Measurements from ENCODE around the gene ST7. TPM values are rescaled to one million over a fixed set of nuclear protein-coding genes. Genes with fewer than 3 reads are reported as not detected.
"Not testable (repeated sequence)": the region's sequence is repeated elsewhere in the genome, so short reads cannot be mapped to it uniquely, and the experiment has no call there.

ST7 gene
- total RNA-seq, 1 experiment from 2014 or later: 22.6 TPM

DNA sequence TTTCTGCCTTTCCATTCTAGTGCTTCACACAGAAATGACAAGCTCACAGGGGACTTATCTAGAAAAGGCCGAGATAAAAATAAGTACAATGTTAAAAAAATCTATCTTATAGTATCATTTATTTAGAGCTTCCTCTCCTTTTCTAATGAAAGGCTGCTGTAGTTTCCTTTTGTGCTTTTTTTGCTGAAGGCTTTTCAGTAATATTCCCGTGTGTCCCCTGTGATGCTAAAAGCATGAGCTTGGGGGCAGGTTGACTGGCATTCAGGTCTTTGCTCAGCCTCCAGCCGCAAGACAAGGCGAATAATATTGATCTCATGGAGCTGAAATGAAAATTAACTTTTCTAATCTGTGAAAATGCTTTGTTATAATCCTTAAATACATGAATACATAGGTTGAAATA is 143.0 kb downstream of the ST7 start:
- DNase-seq (ENCODE audit: low read depth): no peak
- in situ Hi-C loops (cut with HindIII; ENCODE audit: low pct_unique_long_range_greater_than_20kb, low sequenced_read_pairs): no loop called here

DNA sequence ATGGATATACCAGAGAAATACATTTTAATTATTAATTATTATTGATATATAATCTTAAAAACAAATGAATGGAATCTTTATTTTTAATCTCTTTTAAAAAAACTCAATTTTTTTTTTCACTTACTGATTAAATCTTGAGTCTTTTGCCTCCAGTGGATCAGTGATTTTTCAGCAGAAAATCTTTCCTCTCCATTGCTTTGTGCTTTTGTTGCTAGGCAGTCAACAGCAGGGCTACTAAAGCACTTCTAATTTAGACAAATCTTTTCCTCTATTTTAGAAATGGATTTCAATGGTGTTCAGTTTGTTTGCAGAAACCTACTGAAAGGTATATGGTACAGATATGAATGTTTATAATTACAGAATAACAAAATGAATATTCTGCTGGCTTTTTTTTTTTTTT is 143.6 kb downstream of the ST7 start:
- DNase-seq (ENCODE audit: low read depth): no peak
- in situ Hi-C loops (cut with HindIII; ENCODE audit: low pct_unique_long_range_greater_than_20kb, low sequenced_read_pairs): no loop called here

DNA sequence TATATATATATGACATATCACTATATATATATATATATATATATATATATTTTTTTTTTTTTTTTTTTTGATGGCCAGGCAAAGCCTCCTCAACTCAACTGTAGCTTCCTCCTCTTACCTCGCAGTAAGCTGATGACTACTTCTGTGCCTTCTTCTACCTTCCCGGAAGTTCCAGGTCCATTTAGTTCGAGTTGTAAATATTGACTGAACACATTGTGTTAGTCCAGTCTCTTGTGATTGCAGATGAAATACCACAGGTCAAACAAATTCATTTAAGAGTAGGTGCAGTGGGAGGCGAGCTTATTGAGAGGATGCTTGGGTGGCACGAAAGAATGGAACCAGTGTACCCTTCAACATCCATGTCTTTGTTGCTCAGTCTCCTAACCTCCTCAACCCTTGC is 144.6 kb downstream of the ST7 start:
- in situ Hi-C loops (cut with HindIII; ENCODE audit: low pct_unique_long_range_greater_than_20kb, low sequenced_read_pairs): no loop called here
- no peak for DNase-seq (ENCODE audit: low read depth)

DNA sequence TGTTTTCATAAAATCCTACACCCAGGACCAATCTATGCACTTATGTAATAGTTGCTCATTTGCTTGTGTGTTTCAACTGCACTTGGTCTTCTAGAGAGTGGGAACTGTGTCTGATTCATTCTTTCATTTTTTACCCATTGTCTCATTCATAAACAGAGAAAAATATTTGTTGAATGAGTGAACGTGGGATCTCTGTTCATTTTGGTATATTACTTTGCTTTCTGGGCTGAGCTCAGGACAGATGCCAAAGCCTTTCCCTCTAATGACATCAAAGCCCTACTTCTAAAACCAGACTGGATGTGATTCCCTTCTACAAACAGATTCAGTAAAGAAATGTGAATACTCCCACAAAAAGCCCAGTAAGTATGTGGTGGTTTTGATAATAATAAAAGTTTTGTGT is 145.2 kb downstream of the ST7 start:
- in situ Hi-C loops (cut with HindIII; ENCODE audit: low pct_unique_long_range_greater_than_20kb, low sequenced_read_pairs): no loop called here
- no peak for DNase-seq (ENCODE audit: low read depth)

DNA sequence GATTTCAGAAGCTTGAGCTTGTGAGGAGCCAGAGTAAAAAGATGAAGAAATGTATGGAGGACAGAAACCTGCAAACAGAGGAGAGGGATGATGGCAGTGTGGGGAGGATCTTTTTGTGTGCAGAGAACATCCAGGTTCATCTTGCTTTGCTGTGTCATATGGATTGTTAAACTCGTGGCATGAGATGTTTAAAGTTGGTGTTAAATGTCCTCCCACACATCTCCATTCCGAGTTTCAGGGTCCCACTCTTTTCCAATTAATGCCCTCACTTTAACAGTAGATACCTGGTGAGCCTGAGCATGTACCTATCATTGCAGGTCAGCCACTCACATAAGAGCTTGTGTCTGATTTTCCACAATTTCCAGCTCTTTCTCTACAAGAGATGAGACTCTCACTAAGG is 147.7 kb downstream of the ST7 start:
- in situ Hi-C loops (cut with HindIII; ENCODE audit: low pct_unique_long_range_greater_than_20kb, low sequenced_read_pairs): no loop called here
- DNase-seq (ENCODE audit: low read depth): no peak

DNA sequence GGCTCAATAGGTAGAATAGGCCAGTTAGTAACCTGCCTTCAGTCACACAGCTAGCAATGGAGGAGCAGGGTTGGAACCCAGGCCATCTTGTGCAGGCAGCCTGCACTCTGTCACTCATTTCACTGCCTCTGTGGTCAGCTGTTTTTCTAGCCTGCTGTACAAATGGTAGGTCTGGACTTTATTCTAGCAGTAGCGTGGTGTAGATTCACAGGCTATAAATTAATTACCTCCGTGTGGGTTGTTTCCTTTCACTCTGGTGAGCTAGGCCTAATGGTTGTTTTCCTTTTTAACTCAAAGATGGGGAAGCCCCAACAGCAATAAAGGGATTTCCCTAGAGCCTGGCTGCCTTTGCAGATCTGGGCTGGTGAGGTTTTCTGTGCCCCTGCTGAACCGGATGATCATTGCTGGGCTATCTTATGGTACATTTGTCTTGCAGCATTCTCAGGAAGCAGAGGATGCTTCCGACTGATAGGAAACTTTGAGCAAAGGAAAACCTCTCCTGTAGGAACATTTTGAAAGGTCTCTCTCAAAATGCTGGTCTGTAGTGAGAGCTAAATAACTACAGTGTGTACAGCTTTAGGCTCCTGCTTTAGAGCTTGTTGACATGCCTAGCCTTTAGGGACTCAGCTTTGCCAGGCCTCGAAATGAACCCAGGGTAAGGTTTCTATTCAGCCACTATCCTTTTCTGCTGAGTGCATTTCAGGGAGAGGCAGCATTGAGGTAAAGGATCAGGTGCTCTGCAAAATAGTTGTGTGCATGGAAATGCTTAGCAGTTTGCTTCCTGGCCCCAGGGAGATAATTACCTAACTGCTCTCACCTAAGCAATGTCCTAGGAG is 157.4 kb downstream of the ST7 start:
- in situ Hi-C loops (cut with HindIII; ENCODE audit: low pct_unique_long_range_greater_than_20kb, low sequenced_read_pairs): no loop called here
- no peak for DNase-seq (ENCODE audit: low read depth)

DNA sequence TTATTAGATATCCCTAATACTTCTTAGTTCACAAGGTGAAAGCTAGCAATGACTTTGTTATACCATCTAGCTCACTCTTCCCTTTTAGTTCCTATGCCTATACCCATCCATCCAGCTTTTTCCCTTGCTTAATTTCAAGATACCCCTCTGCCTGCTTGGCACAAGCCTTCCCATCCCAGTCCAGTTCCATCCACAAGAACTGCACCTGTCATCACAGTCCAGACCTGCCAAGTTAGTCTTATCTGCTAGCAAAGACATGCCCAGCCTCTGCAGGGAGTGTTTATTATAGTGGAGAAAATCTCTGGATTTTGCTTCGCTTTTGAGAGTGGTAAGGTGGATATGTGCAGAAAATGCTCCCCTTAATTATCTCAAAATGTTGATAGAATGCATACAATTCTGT is 158.2 kb downstream of the ST7 start:
- in situ Hi-C loops (cut with HindIII; ENCODE audit: low pct_unique_long_range_greater_than_20kb, low sequenced_read_pairs): no loop called here
- DNase-seq (ENCODE audit: low read depth): no peak

DNA sequence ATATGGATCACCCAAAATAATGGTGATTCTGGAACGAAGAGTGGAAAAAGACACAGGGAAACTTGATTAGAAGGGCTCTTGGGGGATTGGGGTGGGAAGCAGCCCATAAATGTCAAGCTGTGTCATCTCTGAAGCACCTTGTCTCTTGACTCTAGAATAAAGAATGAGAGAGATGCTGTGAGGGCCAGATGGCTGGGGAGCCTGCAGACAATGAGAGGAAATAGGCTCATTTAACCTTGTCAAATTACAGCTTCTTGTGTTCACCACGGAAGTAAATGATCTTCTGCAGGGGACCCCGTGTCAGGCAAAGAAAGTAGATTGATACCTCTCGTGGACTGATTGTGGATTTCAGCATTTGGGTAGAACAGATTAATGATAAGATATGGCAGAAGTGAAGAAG is 159.3 kb downstream of the ST7 start:
- in situ Hi-C loops (cut with HindIII; ENCODE audit: low pct_unique_long_range_greater_than_20kb, low sequenced_read_pairs): no loop called here
- DNase-seq (ENCODE audit: low read depth): no peak

DNA sequence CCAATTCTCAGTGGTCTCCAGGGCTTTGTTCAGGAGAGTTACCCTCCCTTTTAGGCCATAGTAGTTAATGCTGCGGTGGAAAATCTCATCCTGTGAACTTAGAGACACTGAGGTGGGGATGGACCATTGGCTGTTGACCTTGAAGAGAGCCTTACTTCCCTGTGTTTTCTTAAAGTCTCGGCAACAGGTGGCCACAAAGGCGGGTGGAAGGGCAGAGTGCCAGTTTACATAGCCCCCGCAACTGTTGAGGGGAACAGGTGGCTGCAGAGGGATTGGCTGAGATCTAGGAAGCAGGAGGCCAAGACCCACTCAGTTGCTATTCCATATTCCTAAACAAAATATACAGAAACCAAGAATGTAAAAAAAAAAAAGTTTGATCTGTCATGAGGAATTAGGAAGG is 160.6 kb downstream of the ST7 start:
- DNase-seq (ENCODE audit: low read depth): no peak
- in situ Hi-C loops (cut with HindIII; ENCODE audit: low pct_unique_long_range_greater_than_20kb, low sequenced_read_pairs): no loop called here

DNA sequence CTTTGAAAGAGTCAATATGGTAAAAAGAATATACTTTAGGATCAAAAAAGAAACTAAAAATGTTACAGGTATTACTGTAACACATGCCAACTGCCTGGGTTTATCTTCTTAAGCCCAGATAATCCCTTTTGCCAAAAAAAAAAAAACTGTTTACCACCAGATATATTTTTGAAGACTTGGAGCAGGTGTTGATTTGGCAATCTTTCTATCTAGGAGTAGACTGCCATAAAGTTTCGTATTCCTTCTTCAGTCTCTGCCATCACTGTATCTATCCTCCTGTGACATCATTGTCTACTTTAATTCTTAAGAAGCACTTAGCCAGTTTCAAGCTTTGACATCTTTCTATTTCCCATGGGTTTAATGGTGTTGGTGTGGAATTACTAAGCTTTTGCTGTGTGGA is 161.0 kb downstream of the ST7 start:
- in situ Hi-C loops (cut with HindIII; ENCODE audit: low pct_unique_long_range_greater_than_20kb, low sequenced_read_pairs): no loop called here
- no peak for DNase-seq (ENCODE audit: low read depth)

DNA sequence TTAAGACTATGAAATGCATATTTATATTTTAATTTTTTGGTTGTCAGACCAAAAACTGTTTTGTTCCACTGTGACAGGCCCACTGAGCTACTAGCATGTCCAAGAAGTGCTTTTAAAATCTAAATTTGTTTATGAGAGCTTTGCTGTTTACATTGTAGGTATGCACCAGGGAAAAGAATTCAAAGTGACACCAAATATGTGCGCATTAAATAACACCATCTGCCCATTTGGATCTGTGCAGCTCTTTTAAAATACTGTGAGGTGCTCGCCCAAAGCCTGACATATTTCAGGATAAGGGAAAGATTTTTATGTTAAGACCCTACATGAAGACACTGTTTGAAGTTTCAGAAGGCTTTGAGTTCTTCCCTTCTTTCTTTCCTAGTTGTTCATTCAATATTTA is 162.9 kb downstream of the ST7 start:
- in situ Hi-C loops (cut with HindIII; ENCODE audit: low pct_unique_long_range_greater_than_20kb, low sequenced_read_pairs): no loop called here

DNA sequence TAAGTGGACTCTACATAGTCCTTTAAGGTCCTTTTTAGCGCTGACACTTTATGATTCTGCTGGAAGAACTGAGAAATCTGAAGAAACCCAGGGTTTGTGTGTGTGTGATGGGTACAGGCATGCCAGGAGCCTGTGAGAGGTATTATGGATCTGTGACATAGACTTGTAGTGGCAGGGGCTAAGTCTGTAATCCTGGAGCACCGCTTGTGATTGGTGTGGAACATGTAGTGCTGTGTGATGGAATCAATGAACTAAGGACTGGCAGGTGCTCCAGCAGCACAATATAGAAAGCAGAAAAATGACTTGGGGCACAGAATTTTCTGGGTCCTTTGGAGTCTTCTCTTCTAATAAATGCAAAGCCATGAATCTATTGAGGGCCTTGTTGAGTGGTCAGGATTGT is 163.9 kb downstream of the ST7 start:
- DNase-seq (ENCODE audit: low read depth): no peak
- in situ Hi-C loops (cut with HindIII; ENCODE audit: low pct_unique_long_range_greater_than_20kb, low sequenced_read_pairs): no loop called here

More for the DNA sequence above, 162.9 kb downstream of the ST7 start:
- no peak for DNase-seq (ENCODE audit: low read depth)

DNA sequence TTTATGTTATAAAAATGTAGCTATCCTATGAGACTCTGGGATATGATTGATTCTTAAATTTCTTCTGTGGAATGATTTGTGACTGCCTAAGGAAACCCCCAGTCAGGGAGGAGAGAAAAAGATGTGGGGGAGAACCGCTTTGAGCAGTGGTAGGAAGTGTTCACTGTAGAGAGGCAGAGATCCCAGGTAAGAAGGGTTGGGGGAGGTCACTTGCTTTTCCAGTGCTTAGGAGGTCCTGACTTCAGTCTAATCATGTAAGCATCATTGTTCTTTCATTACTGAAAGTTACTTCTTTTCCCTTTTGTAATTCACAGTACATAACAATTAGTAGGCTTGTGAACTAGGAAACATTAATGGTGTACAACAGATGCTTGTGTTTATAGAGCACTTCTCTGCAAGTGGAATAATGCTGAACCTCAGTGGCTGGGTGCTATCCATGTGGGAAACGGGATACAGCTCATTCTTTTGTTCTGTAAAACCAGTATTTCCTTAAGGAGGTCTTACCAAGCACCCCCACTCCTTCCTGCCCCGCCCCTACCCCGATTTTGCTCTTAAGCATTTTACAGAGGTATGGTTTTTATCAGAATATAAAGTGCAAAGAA is 165.4 kb downstream of the ST7 start:
- in situ Hi-C loops (cut with HindIII; ENCODE audit: low pct_unique_long_range_greater_than_20kb, low sequenced_read_pairs): no loop called here
- DNase-seq (ENCODE audit: low read depth): no peak

DNA sequence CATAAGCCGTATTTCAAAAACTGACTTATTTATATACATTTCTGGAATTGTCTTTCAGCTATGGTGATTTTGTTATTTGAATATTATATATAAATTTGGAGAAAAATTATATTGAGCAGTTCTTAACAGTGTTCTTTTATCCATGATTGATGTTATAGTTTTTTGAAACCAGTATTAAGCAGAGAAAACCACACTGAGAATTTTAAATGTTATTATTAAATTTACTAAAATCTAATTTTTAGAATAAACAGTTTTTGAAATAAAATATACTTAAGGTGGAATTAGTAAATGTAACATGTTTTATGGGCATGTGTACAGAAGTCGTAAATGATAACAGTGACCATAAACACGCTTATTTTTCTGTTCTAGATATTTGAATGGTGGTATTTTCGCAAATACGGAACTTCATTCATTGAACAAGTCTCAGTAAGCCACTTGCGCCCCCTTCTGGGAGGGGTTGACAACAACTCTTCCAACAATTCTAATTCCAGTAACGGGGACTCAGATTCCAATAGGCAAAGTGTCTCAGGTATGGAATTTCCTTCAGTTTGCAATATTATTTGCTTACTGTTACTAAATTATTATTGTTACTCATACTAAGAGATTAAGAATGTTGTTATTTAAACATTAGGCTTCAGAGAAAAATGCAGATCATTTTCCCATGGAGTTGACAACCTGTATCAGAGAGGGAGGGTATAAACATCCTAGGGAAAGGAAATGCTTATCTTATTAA is 166.1 kb downstream of the ST7 start:
- peak; percentile 20 for DNase-seq (ENCODE audit: low read depth)
- in situ Hi-C loops (cut with HindIII; ENCODE audit: low pct_unique_long_range_greater_than_20kb, low sequenced_read_pairs): no loop called here

DNA sequence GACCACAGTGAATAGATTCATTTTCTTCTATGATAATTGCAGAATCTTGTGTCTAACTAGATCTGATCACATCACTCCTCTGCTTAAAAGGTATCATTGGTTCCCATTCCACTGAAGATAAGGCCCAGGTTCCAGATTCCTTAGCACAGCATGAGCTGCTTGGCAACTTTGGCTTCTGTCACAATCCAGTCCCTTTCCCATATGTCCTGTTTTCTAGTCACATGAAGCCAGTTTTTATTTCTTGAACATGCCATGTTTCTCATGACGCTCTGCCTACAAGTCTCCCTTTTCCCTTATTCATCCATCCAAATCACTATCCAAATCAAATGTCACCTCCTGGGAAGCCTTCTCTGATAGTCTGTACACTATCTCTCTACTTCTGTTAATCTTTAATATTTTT is 167.0 kb downstream of the ST7 start:
- DNase-seq (ENCODE audit: low read depth); in situ Hi-C loops (cut with HindIII; ENCODE audit: low pct_unique_long_range_greater_than_20kb, low sequenced_read_pairs): not testable (repeated sequence)

DNA sequence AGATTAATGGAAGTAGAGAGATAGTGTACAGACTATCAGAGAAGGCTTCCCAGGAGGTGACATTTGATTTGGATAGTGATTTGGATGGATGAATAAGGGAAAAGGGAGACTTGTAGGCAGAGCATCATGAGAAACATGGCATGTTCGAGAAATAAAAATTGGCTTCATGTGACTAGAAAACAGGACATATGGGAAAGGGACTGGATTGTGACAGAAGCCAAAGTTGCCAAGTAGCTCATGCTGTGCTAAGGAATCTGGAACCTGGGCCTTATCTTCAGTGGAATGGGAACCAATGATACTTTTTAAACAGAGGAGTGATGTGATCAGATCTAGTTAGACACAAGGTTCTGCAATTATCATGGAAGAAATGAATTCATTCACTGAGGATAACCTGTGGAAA is 168.7 kb downstream of the ST7 start:
- DNase-seq (ENCODE audit: low read depth); in situ Hi-C loops (cut with HindIII; ENCODE audit: low pct_unique_long_range_greater_than_20kb, low sequenced_read_pairs): not testable (repeated sequence)

DNA sequence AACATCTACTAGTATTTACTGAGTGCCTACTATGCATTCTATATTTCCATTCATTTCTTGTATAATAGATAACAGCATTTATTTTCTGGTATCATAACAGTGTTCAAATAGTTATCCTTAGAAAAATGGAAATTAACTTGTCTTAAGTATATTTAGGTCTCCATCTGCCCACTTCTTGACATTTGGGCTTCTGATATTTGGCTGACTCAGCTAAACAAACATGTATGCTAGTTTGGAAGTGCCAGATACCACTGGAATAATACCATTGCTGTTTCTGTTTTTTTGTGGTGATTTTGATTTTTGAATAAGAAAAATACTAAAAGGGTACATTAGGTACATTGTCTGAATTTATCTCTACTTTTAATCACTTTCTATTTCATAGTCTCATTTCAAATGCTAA is 169.2 kb downstream of the ST7 start:
- in situ Hi-C loops (cut with HindIII; ENCODE audit: low pct_unique_long_range_greater_than_20kb, low sequenced_read_pairs): no loop called here
- DNase-seq (ENCODE audit: low read depth): no peak

DNA sequence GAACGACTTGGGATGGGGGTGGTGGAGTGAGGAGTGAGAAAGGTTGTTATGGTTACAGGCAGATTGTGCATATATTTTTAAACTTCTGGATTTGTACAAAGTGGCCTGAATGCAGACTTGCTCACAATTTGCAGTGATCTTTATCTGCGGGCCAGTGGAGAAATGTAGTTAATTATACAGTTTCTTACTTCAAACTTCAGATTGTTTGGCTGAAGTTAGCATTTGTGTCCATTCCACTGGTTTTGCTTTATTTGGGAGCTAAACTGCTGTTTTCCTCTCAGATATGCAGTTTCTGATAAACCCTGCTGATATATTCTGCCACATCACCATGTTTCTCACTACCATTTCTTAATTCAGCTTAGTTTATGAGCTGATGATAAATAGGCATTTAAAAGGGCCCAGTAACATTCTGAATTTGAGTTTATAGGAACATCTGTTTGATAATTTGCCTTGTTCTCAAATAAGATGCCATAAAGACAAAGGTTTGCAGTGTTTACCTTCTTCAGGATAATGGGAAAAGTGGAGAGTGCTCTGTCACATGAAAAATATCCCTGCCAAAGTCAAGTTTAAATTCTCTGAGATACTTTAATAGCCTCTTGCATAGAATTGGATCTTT is 170.1 kb downstream of the ST7 start:
- no peak for DNase-seq (ENCODE audit: low read depth)
- in situ Hi-C loops (cut with HindIII; ENCODE audit: low pct_unique_long_range_greater_than_20kb, low sequenced_read_pairs): no loop called here

DNA sequence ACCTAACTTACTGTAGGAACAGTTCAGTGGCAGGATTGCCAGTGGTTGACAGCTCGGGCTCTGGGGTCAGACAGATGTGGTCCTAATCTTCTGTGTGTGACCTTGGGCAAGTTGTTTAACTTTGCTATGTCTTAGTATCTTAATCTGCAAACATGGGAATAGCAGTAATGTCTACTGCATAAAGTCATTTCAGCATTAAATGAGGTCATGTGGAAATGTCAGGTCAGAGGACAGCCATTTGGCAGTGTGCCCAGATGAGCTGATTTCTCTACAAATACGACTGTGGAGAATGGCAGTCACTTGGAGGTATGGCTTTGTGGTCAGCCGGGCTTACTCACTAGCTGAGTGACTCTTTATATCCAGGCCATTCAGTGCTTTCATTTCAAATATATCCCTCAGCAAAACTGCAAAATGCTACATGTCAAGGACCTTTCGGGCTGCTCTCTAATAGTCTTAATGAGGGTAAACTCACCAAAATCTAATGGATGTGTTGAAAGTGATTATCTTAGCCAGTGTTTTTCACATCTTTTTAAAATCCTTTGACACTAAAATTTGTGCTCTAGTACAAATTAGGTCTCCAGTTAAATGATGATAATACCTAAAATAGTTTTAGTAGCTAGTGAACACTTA is 171.4 kb downstream of the ST7 start:
- peak; percentile 87 for DNase-seq (ENCODE audit: low read depth)
- in situ Hi-C loops (cut with HindIII; ENCODE audit: low pct_unique_long_range_greater_than_20kb, low sequenced_read_pairs): no loop called here
